HCT116 (cell line): ENCODE results near the gene RYR3. TPM values are rescaled to one million over a fixed set of nuclear protein-coding genes. Genes with fewer than 3 reads are reported as not detected.

Experiments used
- ATAC-seq: fragments of 200-7000 bp; cut with Tn5 transposase; 2 replicates; pipeline ENCODE4 v1.9.1; 2020; ENCODE audit warnings: mild to moderate bottlenecking, moderate library complexity
- BruUV-seq: library from RNA; stranded (reverse); fragments of 400-500 nt; replicated peaks from 2 replicates; lab custom pipeline; 2021; lab: Mats Ljungman, UMichigan
- CTCF ChIA-PET: fragments of 300-600 bp; sonication (Branson Sonifier 250); formaldehyde crosslinking; loops from one replicate; lab custom pipeline; 2021; ENCODE audit warnings: antibody characterized with exemption; lab: Charles Lee
- POLR2A ChIA-PET: fragments of 300-600, 350-600 bp; sonication (Branson Sonifier 250); formaldehyde crosslinking; loops from one replicate; lab custom pipeline; 2021; ENCODE audit warnings: antibody characterized with exemption; lab: Charles Lee
- RAD21 ChIA-PET, 2 experiments: fragments of 300-600 bp; sonication (Branson Sonifier 250); formaldehyde crosslinking; loops; one replicate each; lab custom pipeline; 2023; ENCODE audit warnings: low total read pairs in 2 of 2; ENCODE audit not compliant: uncharacterized antibody in 2 of 2, unreplicated experiment in 2 of 2, low non-redundant PET in 1 of 2; lab: Charles Lee
- DNase-seq: peaks from one replicate; pipeline ENCODE4 v3.0.0-alpha.2; 2010; ENCODE audit warnings: low read depth, low spot score
- H2AFZ ChIP-seq: fragments of 200-600 bp; shearing (Covaris generic), sonication (generic); 2 replicates; pipeline ENCODE4 v1.6.1; 2017; ENCODE audit warnings: low read depth, mixed run types, mixed read lengths, antibody characterized with exemption, low read length; ENCODE audit not compliant: poor library complexity, severe bottlenecking
- H3K27ac ChIP-seq: 2 replicates; pipeline ENCODE4 v1.5.1; 2012; ENCODE audit warnings: low read depth, low read length
- H3K27me3 ChIP-seq: fragments of 200-600 bp; sonication (generic); 2 replicates; pipeline ENCODE4 v1.6.1; 2016; ENCODE audit warnings: mixed run types, low read length, mixed read lengths; ENCODE audit not compliant: insufficient read depth
- H3K36me3 ChIP-seq, 2 experiments: fragments of 200-500 bp in 1 of 2; fragments of 200-600 bp in 1 of 2; sonication (Bioruptor generic) in 1 of 2; sonication (generic) in 1 of 2; 2 replicates each; pipeline versions ENCODE4 v1.5.1 to v1.6.1; 2014 to 2016; ENCODE audit warnings: low read length in 2 of 2, inconsistent platforms in 1 of 2, mixed read lengths in 1 of 2, mixed run types in 1 of 2; ENCODE audit not compliant: insufficient read depth in 2 of 2, control insufficient read depth in 1 of 2
- H3K4me1 ChIP-seq, 2 experiments: fragments of 200-600 bp in 1 of 2; sonication (generic) in 1 of 2; 2 replicates each; pipeline versions ENCODE4 v1.5.1 to v1.6.1; 2012 to 2017; ENCODE audit warnings: low read length in 2 of 2, inconsistent platforms in 1 of 2, mild to moderate bottlenecking in 1 of 2, mixed read lengths in 1 of 2, mixed run types in 1 of 2, moderate library complexity in 1 of 2; ENCODE audit not compliant: insufficient read depth in 2 of 2, control insufficient read depth in 1 of 2
- H3K4me2 ChIP-seq: fragments of 200-600 bp; sonication (generic); 2 replicates; pipeline ENCODE4 v1.6.1; 2017; ENCODE audit warnings: mixed run types, low read length, mixed read lengths
- H3K4me3 ChIP-seq, 2 experiments: fragments of 200-600 bp in 1 of 2; sonication (generic) in 1 of 2; replicated peaks in 1 of 2; 2 replicates each; pipeline ENCODE4 v1.5.1; 2011 to 2016; ENCODE audit warnings: low read length in 2 of 2, control low read depth in 1 of 2, low read depth in 1 of 2, mild to moderate bottlenecking in 1 of 2, mixed read lengths in 1 of 2, mixed run types in 1 of 2
- H3K79me2 ChIP-seq: fragments of 200-600 bp; sonication (generic); 2 replicates; pipeline ENCODE4 v1.6.1; 2017; ENCODE audit warnings: mild to moderate bottlenecking, mixed run types, low read length, moderate library complexity, mixed read lengths; ENCODE audit not compliant: insufficient read depth
- H3K9ac ChIP-seq: fragments of 200-600 bp; sonication (generic); 2 replicates; pipeline ENCODE4 v1.6.1; 2016; ENCODE audit warnings: low read length, mixed read lengths
- H3K9me2 ChIP-seq: fragments of 200-600 bp; sonication (generic), shearing (Covaris generic); 2 replicates; pipeline ENCODE4 v1.6.1; 2017; ENCODE audit warnings: mixed run types, mild to moderate bottlenecking, moderate library complexity; ENCODE audit not compliant: insufficient read depth
- H3K9me3 ChIP-seq, 2 experiments: fragments of 200-500 bp in 1 of 2; fragments of 200-600 bp in 1 of 2; sonication (Bioruptor generic) in 1 of 2; sonication (generic) in 1 of 2; 2 replicates each; pipeline ENCODE4 v1.6.1; 2014 to 2017; ENCODE audit warnings: low read length in 2 of 2, mixed read lengths in 2 of 2, inconsistent platforms in 1 of 2, low read depth in 1 of 2, mild to moderate bottlenecking in 1 of 2, mixed run types in 1 of 2, moderate library complexity in 1 of 2; ENCODE audit not compliant: control insufficient read depth in 1 of 2, insufficient read depth in 1 of 2
- H4K20me1 ChIP-seq: fragments of 200-600 bp; sonication (generic), shearing (Covaris generic); 2 replicates; pipeline ENCODE4 v1.6.1; 2017; ENCODE audit warnings: mixed run types, mild to moderate bottlenecking, moderate library complexity; ENCODE audit not compliant: insufficient read depth
- EGR1 ChIP-seq: IDR thresholded peaks from 2 replicates; pipeline ENCODE4 v1.6.1; 2012; ENCODE audit warnings: low read depth
- EZH2 ChIP-seq: fragments of 200-600 bp; sonication (generic); IDR thresholded peaks from 2 replicates; pipeline ENCODE4 v1.6.1; 2017; ENCODE audit warnings: antibody characterized with exemption, mixed run types
- JUND ChIP-seq: IDR thresholded peaks from 2 replicates; pipeline ENCODE4 v1.6.1; 2012
- POLR2A ChIP-seq: IDR thresholded peaks from 2 replicates; pipeline ENCODE4 v1.7.0; 2011; ENCODE audit warnings: borderline replicate concordance; ENCODE audit not compliant: insufficient read depth, insufficient read length; ENCODE audit errors: extremely low read depth
- POLR2AphosphoS5 ChIP-seq: IDR thresholded peaks from 2 replicates; pipeline ENCODE4 v1.6.1; 2011; ENCODE audit warnings: mild to moderate bottlenecking, low read depth, low read length, moderate library complexity
- RAD21 ChIP-seq: IDR thresholded peaks from 2 replicates; pipeline ENCODE4 v1.6.1; 2012; ENCODE audit warnings: low read depth, mild to moderate bottlenecking
- SIN3A ChIP-seq: IDR thresholded peaks from 2 replicates; pipeline ENCODE4 v1.6.1; 2012; ENCODE audit warnings: low read depth
- YY1 ChIP-seq: IDR thresholded peaks from 2 replicates; pipeline ENCODE4 v1.6.1; 2011; ENCODE audit warnings: low read length, low read depth, moderate library complexity, mild to moderate bottlenecking; ENCODE audit not compliant: insufficient replicate concordance; ENCODE audit errors: extremely low read depth
- ZFX ChIP-seq: fragments of 450-650 bp; IDR thresholded peaks from 2 replicates; pipeline ENCODE4 v1.6.1; 2017
- intact Hi-C: fragments of 100-400 bp; cut with micrococcal nuclease; formaldehyde crosslinking; loops from 2 replicates; pipeline ENCODE4 v1.10.0; 2022
- total RNA-seq: library from RNA; stranded (reverse); gene quantifications from one replicate; pipeline ENCODE4 v1.2.1, GENCODE V29; 2021; ENCODE audit not compliant: unreplicated experiment
- TF ChIP-seq, protein P1 (sequence below): IDR thresholded peaks from 2 replicates; pipeline ENCODE4 v1.6.1; 2011; ENCODE audit warnings: mild to moderate bottlenecking, low read length, moderate library complexity; ENCODE audit not compliant: insufficient replicate concordance; ENCODE audit errors: extremely low read depth

Gene RYR3
- total RNA-seq, 1 experiment from 2014 or later = not detected

DNA sequence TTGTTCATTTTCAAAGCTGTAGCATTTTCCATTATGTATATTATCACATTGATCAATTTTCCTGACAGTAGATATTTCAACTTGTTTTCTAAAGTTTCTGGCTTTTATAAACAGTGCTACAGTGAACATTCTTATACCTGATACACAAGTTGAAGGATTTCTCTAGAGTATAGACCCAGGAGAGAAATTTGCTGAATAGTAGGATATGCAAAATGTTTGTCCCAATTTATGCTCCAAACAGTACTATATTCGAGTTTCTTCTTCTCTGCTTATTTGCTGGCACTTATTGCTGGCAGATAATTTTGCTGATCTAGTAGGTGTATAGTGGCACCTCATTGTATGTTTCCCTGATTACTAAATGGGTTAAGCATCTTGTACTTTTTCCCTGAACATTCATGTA, 540.3 kb downstream of the RYR3 start:
- no peak for DNase-seq
- no peaks in the 10 kb centered on the region for H3K36me3 ChIP-seq
- ChIA-PET RAD21 (no interaction called here), CTCF (no interaction called here), POLR2A (no interaction called here)
- peaks cover 0 to 8% of the 10 kb centered on the region in 2 experiments; a peak in 1 of 4 replicates for H3K4me1 ChIP-seq
- no peaks in the 10 kb centered on the region for H3K9me3 ChIP-seq
- H3K9ac ChIP-seq = no peak overlapping the region
- TF ChIP-seq EZH2 (no peak), YY1 (no peak), EGR1 (no peak), ZFX (no peak)
- TF ChIP-seq, protein P1, sequence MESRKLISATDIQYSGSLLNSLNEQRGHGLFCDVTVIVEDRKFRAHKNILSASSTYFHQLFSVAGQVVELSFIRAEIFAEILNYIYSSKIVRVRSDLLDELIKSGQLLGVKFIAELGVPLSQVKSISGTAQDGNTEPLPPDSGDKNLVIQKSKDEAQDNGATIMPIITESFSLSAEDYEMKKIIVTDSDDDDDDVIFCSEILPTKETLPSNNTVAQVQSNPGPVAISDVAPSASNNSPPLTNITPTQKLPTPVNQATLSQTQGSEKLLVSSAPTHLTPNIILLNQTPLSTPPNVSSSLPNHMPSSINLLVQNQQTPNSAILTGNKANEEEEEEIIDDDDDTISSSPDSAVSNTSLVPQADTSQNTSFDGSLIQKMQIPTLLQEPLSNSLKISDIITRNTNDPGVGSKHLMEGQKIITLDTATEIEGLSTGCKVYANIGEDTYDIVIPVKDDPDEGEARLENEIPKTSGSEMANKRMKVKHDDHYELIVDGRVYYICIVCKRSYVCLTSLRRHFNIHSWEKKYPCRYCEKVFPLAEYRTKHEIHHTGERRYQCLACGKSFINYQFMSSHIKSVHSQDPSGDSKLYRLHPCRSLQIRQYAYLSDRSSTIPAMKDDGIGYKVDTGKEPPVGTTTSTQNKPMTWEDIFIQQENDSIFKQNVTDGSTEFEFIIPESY = no peak
- H2AFZ ChIP-seq = no peak overlapping the region
- H3K27ac ChIP-seq = no peak overlapping the region
- H3K79me2 ChIP-seq = no peaks in the 10 kb centered on the region
- no peak overlapping the region for H3K4me2 ChIP-seq
- no peak overlapping the region for H3K4me3 ChIP-seq
- no peak for ATAC-seq
- H3K9me2 ChIP-seq = no peaks in the 10 kb centered on the region
- BruUV-seq = no TSS peak
- no peaks in the 10 kb centered on the region for H4K20me1 ChIP-seq
- no peaks in the 10 kb centered on the region for H3K27me3 ChIP-seq
- intact Hi-C loops = no loop called here

DNA sequence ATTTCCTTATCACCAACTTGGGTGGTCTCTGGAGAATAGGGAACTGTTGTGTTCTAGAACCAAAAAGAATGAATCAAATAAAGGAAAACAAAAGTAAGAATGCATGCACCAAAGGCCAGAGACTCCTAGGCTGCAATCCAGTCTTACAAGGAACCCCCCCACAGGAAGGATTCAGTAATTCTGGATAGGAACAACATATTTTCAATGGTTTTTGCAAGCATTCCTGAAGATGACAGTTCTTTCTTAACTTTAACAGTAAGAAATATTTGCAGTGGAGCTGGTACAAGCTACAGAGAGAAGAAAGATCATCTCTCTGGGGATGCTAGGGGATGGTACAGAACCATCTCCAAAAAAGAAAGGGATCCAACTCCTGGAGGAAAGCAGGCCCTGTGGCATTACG, 541.3 kb downstream of the RYR3 start:
- DNase-seq (no peak), ATAC-seq (no peak)
- no peaks in the 10 kb centered on the region for H3K36me3 ChIP-seq
- peaks cover 0 to 8% of the 10 kb centered on the region in 2 experiments; a peak in 1 of 4 replicates for H3K4me1 ChIP-seq
- H3K9me2 ChIP-seq = no peaks in the 10 kb centered on the region
- H2AFZ ChIP-seq = no peak overlapping the region
- ChIA-PET CTCF (no interaction called here), RAD21 (no interaction called here), POLR2A (no interaction called here)
- H3K27me3 ChIP-seq = no peaks in the 10 kb centered on the region
- intact Hi-C loops = no loop called here
- H3K27ac ChIP-seq = no peak overlapping the region
- peak overlapping the region; percentile 4; the same call in 1 of the 2 replicates for H3K4me2 ChIP-seq
- TF ChIP-seq EZH2 = no peak
- TF ChIP-seq ZFX = no peak
- TF ChIP-seq YY1 = no peak
- no peak for TF ChIP-seq POLR2A
- TF ChIP-seq POLR2AphosphoS5 = no peak
- TF ChIP-seq SIN3A = no peak
- TF ChIP-seq EGR1 = no peak
- TF ChIP-seq, protein P1 = no peak
- TF ChIP-seq JUND = no peak
- no peak for TF ChIP-seq RAD21
- no peak overlapping the region for H3K9ac ChIP-seq
- H4K20me1 ChIP-seq = no peaks in the 10 kb centered on the region
- no peaks in the 10 kb centered on the region for H3K79me2 ChIP-seq
- BruUV-seq = no TSS peak
- H3K4me3 ChIP-seq = no peak overlapping the region
- H3K9me3 ChIP-seq = no peaks in the 10 kb centered on the region
